OCI-LY3 (cell line): ENCODE data around the gene TRABD2B.

Experiments used
- H2AFZ ChIP-seq: fragments of 200-600, 300-600 bp; shearing (Covaris generic); 2 replicates; pipeline ENCODE4 v1.6.0; 2014; ENCODE audit warnings: antibody characterized with exemption, low read depth, low read length
- H3K27ac ChIP-seq: fragments of 200-600, 300-600 bp; sonication (generic); 2 replicates; pipeline ENCODE4 v1.5.1; 2014; ENCODE audit warnings: mild to moderate bottlenecking, low read length, moderate library complexity, mixed read lengths
- H3K27me3 ChIP-seq: fragments of 200-600, 300-600 bp; sonication (generic); 2 replicates; pipeline ENCODE4 v1.6.1; 2014; ENCODE audit warnings: low read depth, low read length, mixed read lengths
- H3K36me3 ChIP-seq: fragments of 200-600, 300-600 bp; sonication (generic); replicated peaks from 2 replicates; pipeline ENCODE3; 2014; ENCODE audit warnings: low read depth, low read length, mixed read lengths
- H3K4me1 ChIP-seq: fragments of 300-600, 200-600 bp; sonication (generic); 2 replicates; pipeline ENCODE4 v1.6.1; 2014; ENCODE audit warnings: low read length, mixed read lengths
- H3K4me2 ChIP-seq: fragments of 200-600, 300-600 bp; sonication (generic); 2 replicates; pipeline ENCODE4 v1.6.1; 2014; ENCODE audit warnings: low read length, mixed read lengths
- H3K4me3 ChIP-seq: fragments of 300-600, 200-600 bp; sonication (generic); 2 replicates; pipeline ENCODE4 v1.5.1; 2014; ENCODE audit warnings: antibody characterized with exemption, mild to moderate bottlenecking, low read length, moderate library complexity
- H3K79me2 ChIP-seq: fragments of 300-600, 200-600 bp; shearing (Covaris generic); 2 replicates; pipeline ENCODE4 v1.6.1; 2014; ENCODE audit warnings: mild to moderate bottlenecking, low read length, mixed read lengths
- H3K9ac ChIP-seq: fragments of 300-600, 200-600 bp; shearing (Covaris generic); 2 replicates; pipeline ENCODE4 v1.6.0; 2014; ENCODE audit warnings: mild to moderate bottlenecking, low read length, moderate library complexity
- H3K9me3 ChIP-seq: fragments of 200-600, 300-600 bp; shearing (Covaris generic); 2 replicates; pipeline ENCODE4 v1.6.1; 2014; ENCODE audit warnings: low read length, mixed read lengths; ENCODE audit not compliant: insufficient read depth
- H4K20me1 ChIP-seq: fragments of 200-600, 300-600 bp; sonication (generic); 2 replicates; pipeline ENCODE4 v1.6.1; 2016; ENCODE audit warnings: low read length, mixed read lengths; ENCODE audit not compliant: insufficient read depth
- CTCF ChIP-seq: fragments of 200-600, 300-600 bp; sonication (generic); IDR thresholded peaks from 2 replicates; pipeline ENCODE4 v1.5.1; 2014; ENCODE audit warnings: antibody characterized with exemption, low read length, low read depth
- EZH2phosphoT487 ChIP-seq: fragments of 200-600 bp; shearing (Covaris generic); IDR thresholded peaks from 2 replicates; pipeline ENCODE4 v1.6.1; 2018; ENCODE audit warnings: antibody characterized with exemption, mixed run types, low read depth

TRABD2B gene

GRCh38 chr1:47814612-47815395 lies 182.4 kb downstream of the TRABD2B start:
- no peaks in the 10 kb centered on the region for H3K36me3 ChIP-seq
- TF ChIP-seq EZH2phosphoT487 = no peak
- TF ChIP-seq CTCF = no peak
- no peak overlapping the region for H3K4me3 ChIP-seq
- no peak overlapping the region for H3K4me2 ChIP-seq
- no peak overlapping the region for H3K27ac ChIP-seq
- H3K4me1 ChIP-seq = no peaks in the 10 kb centered on the region
- H3K27me3 ChIP-seq = no peaks in the 10 kb centered on the region
- no peak overlapping the region for H2AFZ ChIP-seq
- H3K9ac ChIP-seq = no peak overlapping the region
- H4K20me1 ChIP-seq = no peaks in the 10 kb centered on the region
- no peaks in the 10 kb centered on the region for H3K79me2 ChIP-seq
- no peaks in the 10 kb centered on the region for H3K9me3 ChIP-seq

GRCh38 chr1:47813970-47814369 lies 183.2 kb downstream of the TRABD2B start:
- Histone ChIP-seq H4K20me1 (no peaks in the 10 kb centered on the region), H2AFZ (no peak overlapping the region), H3K9me3 (no peaks in the 10 kb centered on the region), H3K9ac (no peak overlapping the region), H3K36me3 (no peaks in the 10 kb centered on the region), H3K4me1 (no peaks in the 10 kb centered on the region), H3K79me2 (no peaks in the 10 kb centered on the region), H3K4me3 (no peak overlapping the region), H3K27me3 (no peaks in the 10 kb centered on the region), H3K4me2 (no peak overlapping the region), H3K27ac (no peak overlapping the region)
- no peak for TF ChIP-seq CTCF
- TF ChIP-seq EZH2phosphoT487 = no peak

GRCh38 chr1:47812904-47813514 lies 184.2 kb downstream of the TRABD2B start:
- no peak overlapping the region for H2AFZ ChIP-seq
- H3K9me3 ChIP-seq = no peaks in the 10 kb centered on the region
- no peaks in the 10 kb centered on the region for H3K79me2 ChIP-seq
- no peaks in the 10 kb centered on the region for H3K36me3 ChIP-seq
- no peak overlapping the region for H3K4me2 ChIP-seq
- H3K9ac ChIP-seq = no peak overlapping the region
- H3K4me1 ChIP-seq = no peaks in the 10 kb centered on the region
- H3K27me3 ChIP-seq = no peaks in the 10 kb centered on the region
- no peaks in the 10 kb centered on the region for H4K20me1 ChIP-seq
- H3K27ac ChIP-seq = no peak overlapping the region
- H3K4me3 ChIP-seq = no peak overlapping the region
- TF ChIP-seq EZH2phosphoT487 = no peak
- no peak for TF ChIP-seq CTCF

GRCh38 chr1:47810964-47811682 lies 186.1 kb downstream of the TRABD2B start:
- Histone ChIP-seq H3K27me3 (no peaks in the 10 kb centered on the region), H3K36me3 (no peaks in the 10 kb centered on the region), H3K9me3 (no peaks in the 10 kb centered on the region), H2AFZ (no peak overlapping the region), H4K20me1 (no peaks in the 10 kb centered on the region), H3K79me2 (no peaks in the 10 kb centered on the region), H3K4me1 (no peaks in the 10 kb centered on the region), H3K4me3 (no peak overlapping the region), H3K4me2 (no peak overlapping the region), H3K27ac (no peak overlapping the region), H3K9ac (no peak overlapping the region)
- TF ChIP-seq CTCF (no peak), EZH2phosphoT487 (no peak)
